AML-193 (cell line): ENCODE measurements around the gene SPON1.
"Not testable (repeated sequence)": the region's sequence is repeated elsewhere in the genome, so short reads cannot be mapped to it uniquely, and the experiment has no call there.

ENCODE experiments used
- DNase-seq, 2 experiments: peaks; one replicate each; lab custom pipeline; 2025; lab: John Stamatoyannopoulos, UW

Gene SPON1

DNA sequence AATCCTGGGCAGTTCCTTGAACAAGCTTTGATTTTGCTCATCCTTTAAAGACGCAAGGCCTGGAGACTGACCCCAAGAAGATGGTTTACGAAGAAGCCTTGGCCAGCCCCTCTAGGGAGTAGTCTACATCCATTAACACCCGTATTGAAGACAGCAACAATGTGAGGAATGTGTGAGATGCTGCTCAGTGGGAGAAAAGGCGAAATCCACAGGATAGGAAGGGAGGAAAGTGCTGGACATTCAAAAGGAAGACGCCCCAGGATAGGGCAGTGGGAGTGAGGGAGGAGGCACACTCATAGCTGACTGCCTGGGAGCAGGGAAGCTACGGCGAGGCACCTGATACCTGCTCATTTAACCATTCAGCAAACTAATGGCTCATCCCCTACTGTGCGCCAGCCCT, 282.4 kb downstream of the SPON1 start:
- DNase-seq = no peak

DNA sequence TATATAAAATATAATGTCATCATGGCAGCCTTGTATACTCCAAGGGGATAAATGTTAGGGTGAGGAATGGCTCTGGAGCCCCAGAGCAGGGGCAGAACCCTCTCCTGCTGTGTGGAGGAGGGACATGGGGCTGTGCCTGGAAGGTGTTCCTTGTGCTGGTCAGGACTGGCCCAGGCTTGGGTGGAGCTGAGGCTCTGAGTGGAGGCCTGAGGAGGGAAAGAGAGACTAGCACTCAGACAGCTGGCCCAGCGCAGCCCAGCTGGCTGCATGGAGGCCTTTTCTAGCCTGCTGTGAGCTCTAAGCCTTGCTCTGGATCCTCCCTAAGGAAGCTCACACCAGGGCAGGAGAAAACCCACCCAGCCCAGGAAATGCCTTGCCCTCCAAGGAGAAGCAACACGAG, 282.9 kb downstream of the SPON1 start:
- DNase-seq = no peak

DNA sequence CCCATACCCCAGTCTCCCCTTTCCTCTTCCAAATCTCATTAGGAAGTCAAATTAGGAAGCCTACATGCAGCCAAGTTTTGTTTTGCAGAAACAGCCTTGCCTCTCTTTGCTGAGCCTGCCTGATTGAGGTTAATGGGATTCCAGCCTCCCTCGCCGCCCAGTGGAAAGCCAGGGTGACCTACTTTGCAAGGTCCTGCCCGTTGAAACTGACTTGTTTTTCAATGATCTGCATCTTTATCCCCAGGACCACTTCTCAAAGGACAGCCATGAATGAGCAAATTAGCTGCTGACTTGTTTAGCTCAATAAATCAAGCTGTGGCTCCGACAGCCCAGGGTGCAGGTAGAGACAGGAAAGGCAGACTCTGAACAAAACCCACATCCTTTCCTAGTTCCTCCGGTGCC, 286.1 kb downstream of the SPON1 start:
- DNase-seq = no peak

DNA sequence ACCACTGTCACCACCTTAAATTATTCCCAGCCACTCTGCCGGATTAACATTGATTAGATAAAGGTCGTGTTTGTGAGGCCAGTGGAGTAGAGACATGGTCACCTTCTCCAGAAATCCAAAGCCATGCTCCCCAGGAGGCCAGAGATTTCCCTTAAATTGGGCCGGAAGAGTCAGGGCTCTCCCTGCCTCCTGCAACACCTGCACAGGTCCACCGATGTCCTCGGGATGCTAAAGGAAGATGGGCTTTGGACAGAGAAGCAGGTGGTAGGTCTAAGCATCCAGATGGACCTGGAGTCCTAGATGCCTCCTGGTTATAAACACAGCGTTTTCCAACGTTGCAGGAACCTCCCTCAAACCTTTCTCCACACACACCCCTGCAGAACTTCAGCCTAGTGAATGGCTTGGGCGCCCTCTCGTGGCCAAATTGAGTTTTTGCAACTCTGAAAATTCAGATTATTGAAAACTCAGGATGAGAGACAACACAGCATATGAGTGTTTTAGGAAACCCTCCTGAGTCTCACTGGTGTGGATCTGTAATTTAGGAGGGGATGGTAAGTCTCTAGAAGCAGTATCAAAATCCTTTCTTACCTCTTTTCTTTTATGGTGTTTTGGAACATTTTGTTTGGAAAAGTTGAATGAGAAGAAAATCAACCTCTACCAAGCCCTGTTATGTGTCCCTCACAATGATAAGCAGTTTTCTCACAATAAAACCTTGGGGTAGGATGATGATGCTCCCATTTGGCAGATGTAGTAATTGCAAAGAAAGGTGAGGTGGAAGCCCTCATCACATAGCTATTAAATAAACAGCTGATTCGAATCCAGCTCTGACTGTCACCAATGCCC, 286.8 kb downstream of the SPON1 start:
- DNase-seq = peak; percentile 17 to 28

DNA sequence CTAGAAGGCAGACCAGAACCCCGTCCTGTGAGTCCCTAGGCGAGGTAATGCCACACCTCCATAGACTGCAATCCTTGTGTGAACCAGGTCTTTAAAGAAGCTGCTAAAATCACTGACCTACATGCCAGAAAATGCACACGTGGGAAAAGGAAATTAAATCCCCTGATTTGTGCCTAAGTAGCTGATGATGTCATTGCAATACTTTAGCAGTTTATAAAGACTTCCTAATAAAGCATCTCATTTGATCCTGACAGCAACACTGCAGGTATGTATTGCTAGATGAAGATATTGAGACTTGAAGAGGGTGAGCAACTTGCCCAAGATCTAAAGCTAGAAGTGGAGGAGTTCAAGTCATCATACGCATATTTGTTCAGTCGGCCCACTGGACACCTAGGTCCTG, 289.2 kb downstream of the SPON1 start:
- no peak for DNase-seq

DNA sequence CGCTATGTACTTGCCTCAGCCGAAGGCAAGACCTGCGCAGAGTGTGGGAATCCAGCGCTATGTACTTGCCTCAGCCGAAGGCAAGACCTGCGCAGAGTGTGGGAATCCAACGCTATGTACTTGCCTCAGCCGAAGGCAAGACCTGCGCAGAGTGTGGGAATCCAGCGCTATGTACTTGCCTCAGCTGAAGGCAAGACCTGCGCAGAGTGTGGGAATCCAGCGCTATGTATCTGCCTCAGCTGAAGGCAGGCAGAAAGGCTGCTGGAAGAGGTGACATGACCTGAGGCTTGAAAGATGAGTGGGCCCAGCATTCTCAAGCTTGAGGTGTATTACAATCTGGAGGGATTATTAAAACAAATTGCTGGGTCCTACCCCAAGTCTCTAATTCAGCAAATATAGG, 290.0 kb downstream of the SPON1 start:
- DNase-seq = not testable (repeated sequence)

DNA sequence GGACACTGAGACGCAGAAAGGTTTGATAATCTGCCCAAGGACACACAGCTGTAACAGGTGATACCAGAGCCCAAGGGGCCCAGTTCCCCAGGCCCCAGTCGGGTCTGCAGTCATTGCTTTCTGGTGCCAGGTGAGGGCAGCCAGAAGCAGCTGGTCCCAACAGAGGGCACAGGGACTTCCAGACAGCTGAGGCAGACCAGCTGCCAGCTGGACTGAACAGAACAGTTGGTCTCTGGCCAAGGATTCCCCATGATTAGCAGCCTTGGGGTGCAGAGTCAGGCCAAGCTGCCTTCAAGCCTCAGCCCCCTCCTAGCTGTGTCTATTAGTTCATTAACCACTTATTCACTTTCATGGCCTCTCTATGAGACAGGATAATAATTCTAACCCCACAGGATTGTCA, 290.9 kb downstream of the SPON1 start:
- no peak for DNase-seq

DNA sequence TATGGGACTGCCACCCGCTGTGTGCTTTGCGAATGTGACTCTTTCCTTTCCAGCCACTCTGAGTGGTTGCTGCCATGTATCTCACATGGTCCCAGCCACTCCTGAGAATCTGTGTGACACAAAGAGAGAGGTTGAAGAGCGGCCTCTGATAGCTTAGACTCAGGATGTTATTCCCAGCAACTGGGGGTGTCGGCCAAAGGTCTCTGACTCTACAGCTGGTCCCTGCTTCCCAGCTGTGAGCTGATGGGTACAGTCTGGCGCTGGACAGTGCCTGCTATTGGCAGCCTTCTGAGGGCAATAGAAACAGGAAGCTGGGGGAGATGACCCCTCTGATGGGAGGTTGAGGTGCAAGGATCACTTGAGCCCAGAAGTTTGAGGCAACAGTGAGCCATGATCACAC, 291.3 kb downstream of the SPON1 start:
- DNase-seq = no peak

DNA sequence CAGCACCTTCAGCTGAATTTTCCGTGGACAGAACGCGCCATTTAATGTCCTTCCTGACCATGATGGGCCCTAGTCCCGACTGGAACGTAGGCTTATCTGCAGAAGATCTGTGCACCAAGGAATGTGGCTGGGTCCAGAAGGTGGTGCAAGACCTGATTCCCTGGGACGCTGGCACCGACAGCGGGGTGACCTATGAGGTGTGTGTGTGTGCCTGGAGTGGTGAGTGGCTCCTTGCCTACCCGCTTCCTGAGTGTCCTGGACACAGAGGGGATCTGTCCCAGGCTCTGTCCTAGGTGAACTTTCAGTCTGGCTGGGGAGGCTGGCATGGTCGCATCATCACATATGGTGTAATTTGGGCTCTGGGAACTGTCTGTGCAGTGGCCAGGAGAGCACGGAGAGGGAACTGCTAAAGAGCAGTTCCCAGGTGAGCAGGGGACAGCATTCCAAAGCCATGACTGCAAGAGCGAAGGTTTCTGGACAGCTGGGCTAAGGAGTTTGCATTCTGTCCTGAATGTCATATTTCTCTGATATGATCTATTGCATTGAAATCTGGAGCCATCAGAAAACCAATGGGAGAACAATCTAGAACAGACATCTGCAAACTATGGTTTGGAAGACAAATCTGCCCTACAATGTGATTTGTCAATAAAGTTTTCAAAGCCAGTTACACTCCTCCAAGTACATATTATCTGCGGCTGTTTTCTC, 292.2 kb downstream of the SPON1 start:
- no peak for DNase-seq

DNA sequence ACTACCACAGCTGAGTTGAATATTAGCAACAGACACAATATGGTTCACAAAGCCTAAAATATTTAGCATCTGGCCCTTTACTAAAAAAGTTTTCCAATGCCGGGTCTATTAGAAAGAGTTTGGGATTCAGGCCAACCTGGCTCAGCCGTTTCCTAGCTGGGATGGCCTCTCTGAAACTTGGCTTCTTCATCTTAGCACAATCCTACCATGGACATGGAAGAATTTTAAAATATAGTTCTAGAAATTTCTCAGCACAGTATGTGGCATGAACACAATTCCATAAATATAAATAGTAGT, 292.7 kb downstream of the SPON1 start:
- DNase-seq = no peak

DNA sequence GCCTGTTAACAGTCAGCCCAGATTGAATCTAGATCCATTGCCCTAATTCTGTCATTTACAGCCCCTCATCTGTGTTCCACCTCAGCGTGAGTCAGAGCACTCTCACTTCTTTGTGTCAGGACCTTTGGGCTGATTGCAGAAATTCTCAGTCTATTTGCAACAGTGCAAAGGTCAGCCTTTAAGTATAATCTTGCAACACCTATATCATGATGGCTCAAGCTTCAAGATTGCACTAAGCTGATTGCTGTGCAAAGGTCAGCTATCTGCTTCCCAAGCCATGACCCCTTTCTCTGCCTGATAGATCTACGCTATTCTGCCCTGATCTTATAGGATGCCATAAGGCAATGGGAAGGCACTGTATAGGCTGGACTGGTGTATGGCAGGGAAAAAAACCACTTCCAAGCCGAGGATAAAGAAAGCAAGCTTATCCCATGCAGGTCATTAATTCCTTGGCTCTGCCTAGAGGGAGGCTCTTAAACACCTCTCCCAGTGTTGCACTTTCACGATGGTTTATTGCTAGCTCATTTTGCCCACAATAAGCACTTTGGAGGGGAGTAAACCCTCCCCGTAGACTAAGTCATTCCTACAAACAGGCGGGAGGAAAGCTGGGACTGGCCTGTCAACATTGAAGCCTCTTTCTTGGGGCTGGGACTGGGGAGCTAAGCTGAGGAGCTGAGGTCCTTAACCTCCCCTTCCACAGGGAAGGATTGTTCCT, 295.9 kb downstream of the SPON1 start:
- DNase-seq = no peak

DNA sequence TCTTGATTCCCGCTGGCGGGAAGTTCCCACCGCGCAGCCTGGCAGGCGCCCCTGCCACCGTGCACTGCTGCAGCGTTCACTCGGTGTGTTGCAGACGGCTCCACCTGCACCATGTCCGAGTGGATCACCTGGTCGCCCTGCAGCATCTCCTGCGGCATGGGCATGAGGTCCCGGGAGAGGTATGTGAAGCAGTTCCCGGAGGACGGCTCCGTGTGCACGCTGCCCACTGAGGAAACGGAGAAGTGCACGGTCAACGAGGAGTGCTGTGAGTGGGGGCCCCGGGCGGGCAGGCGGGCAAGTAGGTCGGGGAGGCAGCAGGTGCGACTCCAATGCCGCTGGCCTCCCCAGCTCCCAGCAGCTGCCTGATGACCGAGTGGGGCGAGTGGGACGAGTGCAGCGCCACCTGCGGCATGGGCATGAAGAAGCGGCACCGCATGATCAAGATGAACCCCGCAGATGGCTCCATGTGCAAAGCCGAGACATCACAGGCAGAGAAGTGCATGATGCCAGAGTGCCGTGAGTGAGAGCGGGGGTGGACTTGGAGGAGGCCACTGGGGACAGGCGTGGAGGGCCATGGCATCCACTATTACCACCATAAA, 296.8 kb downstream of the SPON1 start:
- DNase-seq = no peak

DNA sequence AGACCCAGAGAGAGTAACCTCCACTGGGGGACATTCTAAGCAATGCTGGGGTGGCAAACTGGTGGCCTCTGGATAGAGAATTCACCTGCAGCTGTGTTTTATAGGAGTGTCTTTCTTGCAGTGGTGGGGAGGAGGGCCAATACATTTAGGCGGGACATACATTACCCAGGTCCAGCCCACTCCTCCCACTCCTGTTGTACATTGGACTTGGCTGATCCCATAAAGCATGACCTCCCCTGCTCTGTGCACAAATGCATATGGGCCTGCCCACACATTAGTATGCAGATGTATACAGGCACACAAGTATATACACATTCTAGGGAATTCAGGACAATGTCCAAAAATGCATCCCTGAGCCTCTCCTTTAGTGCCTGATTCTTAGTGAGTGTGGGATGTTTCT, 297.4 kb downstream of the SPON1 start:
- DNase-seq = no peak

DNA sequence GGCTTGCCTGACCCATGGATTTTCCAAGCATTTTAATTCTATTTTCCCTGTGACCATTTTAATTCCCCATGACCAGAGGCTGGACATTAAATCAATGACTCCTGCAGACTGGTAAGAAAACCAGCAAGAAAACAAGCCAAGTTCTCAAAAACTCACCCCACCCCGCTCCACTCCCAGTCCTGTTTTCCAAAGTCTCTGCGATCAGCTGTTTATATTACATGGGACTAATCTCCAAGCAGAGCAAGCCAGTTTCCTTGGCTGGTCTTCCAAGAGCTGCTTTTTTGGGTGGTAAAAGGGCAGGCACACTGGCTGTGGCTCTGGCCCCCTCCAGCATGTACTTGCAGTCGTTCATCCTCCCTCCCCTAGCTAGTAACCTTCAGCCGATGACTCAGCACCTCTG, 298.5 kb downstream of the SPON1 start:
- no peak for DNase-seq

DNA sequence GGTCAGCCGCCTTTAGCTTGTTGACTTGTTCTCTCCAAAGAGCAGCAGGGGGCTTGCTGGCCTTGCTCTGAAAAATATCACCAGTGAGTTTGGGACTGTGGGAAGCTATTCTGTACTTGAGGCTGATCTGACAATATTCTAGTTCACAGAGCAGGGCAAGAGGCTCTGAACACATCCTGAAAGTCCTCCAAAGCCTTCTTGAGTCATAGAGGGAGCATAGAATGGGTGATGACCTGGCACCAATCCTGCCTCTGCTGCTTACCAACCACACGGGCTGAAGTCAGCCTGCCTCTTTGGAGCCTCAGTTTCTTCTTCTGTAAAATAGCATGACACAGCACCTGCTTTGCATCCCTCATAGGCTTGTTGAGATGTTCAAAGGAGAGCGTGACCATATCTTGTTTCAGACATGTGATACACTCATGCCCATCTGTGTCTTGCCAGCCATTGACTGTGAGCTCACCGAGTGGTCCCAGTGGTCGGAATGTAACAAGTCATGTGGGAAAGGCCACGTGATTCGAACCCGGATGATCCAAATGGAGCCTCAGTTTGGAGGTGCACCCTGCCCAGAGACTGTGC, 299.8 kb downstream of the SPON1 start:
- DNase-seq = no peak

DNA sequence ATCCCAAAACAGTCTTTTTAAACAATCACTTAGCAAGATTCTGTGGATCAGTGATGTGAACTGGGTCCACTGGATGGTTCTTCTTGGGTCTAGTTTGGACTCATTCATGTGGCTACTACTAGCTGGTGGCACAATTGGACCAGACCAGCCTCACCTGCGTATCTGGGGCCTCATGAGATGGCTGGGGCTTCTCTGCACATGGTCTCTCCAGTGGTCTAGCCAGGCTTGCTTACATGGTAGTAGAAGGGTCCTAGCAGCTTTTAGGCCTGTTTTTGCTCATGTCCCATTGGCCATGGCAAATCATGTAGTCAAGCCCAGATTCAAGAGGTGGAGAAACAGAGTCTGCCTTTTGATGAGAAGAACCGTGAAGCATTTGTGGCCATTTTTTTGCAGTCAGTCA, 302.4 kb downstream of the SPON1 start:
- no peak for DNase-seq

DNA sequence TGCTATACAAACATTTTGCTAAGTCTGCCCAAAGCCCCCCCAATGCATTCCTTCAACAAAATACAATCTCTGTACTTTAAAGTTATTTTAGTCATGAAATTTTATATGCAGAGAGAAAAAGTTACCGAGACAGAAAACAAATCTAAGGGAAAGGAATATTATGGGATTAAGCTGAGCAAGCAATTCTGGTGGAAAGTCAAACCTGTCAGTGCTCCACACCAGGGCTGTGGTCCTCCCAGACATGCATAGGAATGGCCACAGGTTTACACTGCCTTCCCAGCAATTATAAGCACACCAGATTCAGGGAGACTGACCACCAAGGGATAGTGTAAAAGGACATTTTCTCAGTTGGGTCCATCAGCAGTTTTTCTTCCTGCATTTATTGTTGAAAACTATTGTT, 304.1 kb downstream of the SPON1 start:
- no peak for DNase-seq

DNA sequence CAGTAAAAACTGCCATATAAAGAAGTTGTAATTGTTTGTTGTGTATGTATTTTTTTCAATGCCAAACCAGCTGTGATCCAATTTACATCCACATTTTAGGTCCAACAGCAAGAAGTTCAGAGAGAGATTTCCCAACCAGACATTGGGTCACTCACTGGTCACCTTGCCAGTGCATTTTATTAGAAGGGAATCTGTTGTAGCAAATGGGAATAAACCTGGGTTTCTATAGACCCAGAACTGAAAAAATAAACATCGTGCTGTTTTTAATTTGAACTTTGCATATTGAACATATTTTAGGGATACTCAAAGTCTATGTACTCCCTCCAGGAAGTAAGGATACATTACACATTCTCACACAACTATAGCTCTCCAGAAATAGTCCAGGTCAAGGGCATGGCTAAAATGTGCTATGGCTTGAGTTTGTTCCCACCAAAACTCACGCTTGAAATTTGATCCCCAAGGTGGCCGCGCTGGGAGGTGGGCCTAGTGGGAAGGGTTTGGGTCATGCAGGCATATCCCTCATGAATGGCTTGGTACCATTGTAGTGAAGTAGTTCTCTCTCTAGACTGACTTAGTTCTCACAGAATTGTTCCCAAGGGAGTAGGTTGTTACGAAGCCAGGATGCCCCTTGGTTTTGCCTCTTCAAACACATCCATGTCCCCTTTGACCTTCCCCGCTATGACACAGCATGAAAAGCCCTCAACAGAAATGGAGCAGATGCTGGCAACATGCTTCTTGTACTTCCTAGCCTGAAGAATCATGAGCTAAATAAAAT, 305.5 kb downstream of the SPON1 start:
- no peak for DNase-seq

DNA sequence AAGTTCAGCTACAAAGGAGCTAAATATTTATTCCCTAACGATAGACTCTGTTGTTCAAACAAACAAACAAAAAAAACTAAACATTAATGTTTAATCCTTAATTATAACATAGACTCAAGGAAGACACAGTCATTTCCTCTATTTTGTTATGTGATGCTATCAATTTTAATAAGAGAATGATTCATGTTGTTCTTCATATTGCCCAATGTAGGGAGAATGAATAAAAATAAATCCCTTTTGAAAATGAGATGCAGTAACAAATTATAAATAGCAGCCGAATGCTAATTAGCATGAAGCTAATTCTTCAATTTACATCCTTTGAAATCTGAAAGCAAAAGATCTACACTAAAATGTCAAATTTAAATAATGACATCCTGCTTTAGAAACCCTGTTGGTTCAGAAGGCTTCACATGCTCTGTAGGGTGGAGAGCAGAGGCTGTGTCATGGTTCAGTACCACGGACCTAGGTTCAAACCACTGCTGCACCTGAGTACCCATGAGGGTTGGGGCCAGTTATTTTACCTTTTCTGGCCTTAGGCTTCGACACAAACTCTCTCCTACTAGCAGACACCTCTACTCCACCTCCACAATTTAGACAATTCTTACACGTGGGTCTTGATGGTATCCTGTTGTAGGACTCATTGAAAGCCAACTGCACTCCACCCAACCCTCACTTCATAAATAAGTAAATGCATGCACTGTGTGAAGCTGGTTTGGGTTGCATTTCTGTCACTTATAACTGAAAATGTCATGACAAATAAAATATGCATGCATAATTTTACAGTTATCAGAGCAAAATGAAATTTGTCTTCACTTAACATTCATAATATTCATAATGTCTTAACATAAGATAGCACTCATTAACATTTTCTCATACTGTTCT, 307.4 kb downstream of the SPON1 start:
- DNase-seq = no peak

DNA sequence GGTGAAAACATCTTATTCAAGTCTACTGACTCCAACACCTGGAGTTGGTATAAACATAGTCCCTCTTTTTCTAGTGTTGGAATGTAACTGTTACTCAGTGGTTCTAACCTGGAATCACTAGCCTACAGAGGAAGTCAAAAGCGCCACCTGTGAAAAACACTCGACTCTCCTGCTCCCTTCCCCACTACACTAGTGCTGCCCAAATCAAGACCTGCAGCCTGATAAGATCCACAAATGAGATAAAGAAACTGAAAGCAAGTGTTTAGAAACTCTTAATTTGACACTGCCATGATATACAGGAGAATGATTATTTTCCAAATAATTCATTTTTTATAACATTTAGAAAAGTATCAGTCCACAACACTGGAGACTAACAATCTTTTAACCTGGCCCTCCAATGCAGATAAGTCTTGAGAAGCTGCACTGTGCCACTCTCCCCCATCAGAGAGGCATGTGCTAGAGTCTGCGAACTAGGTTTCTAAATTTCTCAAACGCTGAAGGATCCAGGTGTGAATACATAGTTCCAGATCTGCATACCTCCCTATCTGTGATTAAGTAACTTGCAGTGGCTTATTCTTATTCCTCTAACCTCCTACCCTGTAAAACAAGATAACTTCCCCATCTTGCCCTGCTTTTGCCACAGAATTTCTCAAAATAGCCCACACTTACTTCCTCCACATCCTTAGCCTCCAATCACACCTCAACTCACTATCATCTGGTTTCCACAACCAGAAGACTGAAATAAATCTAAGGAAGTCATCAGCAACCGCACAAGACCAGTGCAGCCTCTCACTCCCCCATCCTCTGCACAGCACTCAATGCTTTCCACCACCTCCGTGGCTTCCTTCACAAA, 308.4 kb downstream of the SPON1 start:
- peak; percentile 59 to 61 for DNase-seq
